ENCODE results near the gene VPS52. TPM values are rescaled to one million over a fixed set of nuclear protein-coding genes. Genes with fewer than 3 reads are reported as not detected.
A peak's percentile ranks its signal among the peaks of the same experiment; 100 is the strongest.

The VPS52 gene
- total and polyA plus RNA-seq, 9 of the 15 experiments (the other 6 are each of a cell fraction or from before 2014, with no cell fraction given): 24.4 to 103 (median 40.2) TPM

DNA sequence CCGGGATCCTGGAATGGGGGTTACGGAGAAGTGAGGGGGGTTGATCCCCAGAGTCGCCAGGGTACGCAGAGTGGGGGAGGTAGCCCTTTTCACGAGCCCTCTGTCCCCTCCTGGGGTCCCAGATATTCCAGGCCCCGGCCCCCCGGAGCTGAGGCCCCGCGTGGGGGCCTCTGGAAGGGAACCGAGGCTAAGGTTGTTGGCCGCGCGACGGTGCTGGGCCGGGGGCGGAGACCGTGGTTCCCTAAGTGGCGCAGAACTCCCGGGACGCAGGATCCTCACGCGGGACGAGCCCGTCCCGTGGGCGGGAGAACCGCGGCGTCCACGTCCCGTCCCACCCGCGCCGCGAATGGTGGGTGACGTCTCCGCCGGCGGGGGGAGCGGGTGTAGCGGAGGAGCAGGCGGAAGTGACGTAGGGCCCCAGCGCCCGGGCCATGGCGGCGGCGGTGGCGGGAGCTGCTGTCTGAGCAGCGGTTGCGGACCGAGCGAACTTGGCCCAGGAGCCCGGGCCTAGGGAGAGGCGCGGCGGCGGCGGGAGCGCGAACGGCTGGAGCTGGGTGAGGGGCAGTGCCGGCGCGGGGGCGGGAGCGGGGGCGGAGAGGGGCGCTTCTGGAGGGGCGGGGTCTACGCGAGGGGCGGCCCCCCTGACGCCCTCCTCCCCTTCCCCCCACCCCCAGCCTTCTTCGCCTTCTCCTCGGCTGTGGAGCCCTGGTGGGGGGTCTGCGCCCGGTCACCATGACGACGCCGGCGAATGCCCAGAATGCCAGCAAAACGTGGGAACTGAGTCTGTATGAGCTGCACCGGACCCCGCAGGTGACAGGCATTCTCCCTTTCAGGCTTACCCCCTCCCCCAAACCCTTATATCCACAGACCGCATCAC, 63.3 kb downstream of the VPS52 start, which contains the start of gene RING1 (continued):
- TF ChIP-seq, protein P1, sequence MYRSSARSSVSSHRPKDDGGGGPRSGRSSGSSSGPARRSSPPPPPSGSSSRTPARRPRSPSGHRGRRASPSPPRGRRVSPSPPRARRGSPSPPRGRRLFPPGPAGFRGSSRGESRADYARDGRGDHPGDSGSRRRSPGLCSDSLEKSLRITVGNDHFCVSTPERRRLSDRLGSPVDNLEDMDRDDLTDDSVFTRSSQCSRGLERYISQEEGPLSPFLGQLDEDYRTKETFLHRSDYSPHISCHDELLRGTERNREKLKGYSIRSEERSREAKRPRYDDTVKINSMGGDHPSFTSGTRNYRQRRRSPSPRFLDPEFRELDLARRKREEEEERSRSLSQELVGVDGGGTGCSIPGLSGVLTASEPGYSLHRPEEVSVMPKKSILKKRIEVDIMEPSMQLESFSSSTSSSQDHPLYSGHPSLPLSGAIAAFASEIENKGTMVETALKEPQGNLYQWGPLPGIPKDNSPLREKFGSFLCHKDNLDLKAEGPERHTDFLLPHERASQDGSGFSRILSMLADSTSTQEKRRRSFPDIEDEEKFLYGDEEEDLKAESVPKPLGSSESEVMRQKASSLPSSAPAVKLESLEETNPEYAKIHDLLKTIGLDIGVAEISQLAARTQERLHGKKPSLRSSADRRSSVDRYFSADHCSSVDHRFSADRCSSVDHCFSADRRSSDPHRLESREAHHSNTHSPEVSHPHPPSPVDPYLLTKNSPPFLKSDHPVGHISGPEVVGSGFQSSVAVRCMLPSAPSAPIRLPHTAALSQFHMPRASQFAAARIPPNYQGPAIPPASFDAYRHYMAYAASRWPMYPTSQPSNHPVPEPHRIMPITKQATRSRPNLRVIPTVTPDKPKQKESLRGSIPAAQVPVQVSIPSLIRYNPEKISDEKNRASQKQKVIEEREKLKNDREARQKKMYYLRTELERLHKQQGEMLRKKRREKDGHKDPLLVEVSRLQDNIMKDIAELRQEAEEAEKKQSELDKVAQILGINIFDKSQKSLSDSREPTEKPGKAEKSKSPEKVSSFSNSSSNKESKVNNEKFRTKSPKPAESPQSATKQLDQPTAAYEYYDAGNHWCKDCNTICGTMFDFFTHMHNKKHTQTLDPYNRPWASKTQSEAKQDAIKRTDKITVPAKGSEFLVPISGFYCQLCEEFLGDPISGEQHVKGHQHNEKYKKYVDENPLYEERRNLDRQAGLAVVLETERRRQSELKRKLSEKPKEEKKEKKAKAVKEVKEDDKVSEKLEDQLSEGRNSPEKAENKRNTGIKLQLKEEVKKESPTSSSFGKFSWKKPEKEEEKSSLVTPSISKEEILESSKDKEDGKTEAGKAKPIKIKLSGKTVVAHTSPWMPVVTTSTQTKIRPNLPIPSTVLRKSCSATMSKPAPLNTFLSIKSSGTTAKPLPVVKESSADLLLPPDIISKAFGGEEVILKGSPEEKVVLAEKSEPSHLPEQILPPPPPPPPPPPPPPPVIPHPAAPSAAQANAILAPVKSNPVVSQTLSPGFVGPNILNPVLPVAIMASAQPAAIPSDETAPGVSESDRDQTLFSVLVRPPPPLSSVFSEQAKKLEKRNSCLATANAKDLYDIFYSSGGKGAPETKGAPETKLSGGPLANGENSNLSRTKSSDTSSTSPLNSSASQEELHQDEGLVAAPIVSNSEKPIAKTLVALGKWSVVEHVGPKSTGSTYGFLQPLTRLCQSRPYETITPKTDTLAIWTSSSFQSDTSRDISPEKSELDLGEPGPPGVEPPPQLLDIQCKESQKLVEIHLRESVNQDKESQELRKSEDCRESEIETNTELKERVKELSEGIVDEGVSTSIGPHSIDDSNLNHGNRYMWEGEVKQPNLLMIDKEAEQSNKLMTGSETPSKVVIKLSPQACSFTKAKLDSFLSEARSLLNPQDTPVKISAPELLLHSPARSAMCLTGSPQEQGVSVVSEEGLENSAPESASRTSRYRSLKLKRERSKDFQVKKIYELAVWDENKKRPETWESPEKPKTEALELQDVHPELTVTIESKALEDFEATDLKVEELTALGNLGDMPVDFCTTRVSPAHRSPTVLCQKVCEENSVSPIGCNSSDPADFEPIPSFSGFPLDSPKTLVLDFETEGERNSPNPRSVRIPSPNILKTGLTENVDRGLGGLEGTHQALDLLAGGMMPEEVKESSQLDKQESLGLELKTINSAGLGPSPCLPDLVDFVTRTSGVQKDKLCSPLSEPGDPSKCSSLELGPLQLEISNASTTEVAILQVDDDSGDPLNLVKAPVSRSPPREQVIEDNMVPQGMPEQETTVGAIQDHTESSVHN (IDR thresholded peaks at IDR 0.05; ENCODE audit: borderline replicate concordance in 1 of 2, low read depth in 1 of 2): no peak
- TF ChIP-seq, protein P2, sequence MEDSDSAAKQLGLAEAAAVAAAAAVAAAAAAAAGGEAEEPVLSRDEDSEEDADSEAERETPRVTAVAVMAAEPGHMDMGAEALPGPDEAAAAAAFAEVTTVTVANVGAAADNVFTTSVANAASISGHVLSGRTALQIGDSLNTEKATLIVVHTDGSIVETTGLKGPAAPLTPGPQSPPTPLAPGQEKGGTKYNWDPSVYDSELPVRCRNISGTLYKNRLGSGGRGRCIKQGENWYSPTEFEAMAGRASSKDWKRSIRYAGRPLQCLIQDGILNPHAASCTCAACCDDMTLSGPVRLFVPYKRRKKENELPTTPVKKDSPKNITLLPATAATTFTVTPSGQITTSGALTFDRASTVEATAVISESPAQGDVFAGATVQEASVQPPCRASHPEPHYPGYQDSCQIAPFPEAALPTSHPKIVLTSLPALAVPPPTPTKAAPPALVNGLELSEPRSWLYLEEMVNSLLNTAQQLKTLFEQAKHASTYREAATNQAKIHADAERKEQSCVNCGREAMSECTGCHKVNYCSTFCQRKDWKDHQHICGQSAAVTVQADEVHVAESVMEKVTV (CRISPR knock-in tag; IDR thresholded peaks at IDR 0.05): no peak
- TF ChIP-seq MXI1 (IDR thresholded peaks at IDR 0.05; ENCODE audit: low read depth, low read length) (no peak), ZNF311 (CRISPR knock-in tag; IDR thresholded peaks at IDR 0.05) (no peak), PHB (CRISPR knock-in tag; IDR thresholded peaks at IDR 0.05) (peak; percentile 69; the same call in 1 of the 2 replicates), NFRKB (IDR thresholded peaks at IDR 0.05; ENCODE audit: low read depth) (0 out of 2 replicates have a peak, but pooled peaks have one; percentile 19), MTA3 (IDR thresholded peaks at IDR 0.05; ENCODE audit: borderline replicate concordance) (peak; percentile 97), ZKSCAN8 (CRISPR knock-in tag; IDR thresholded peaks at IDR 0.05) (no peak), MLX (CRISPR knock-in tag; conservative IDR thresholded peaks at IDR 0.05) (no peak), SMAD2 (IDR thresholded peaks at IDR 0.05; ENCODE audit: low read depth, low read length) (no peak), CBX2 (IDR thresholded peaks at IDR 0.05; ENCODE audit: insufficient read depth, low read length, poor library complexity, severe bottlenecking) (no peak), RBFOX2 (IDR thresholded peaks at IDR 0.05; ENCODE audit: low read depth, low read length) (peak; percentile 97), KAT7 (CRISPR knock-in tag; IDR thresholded peaks at IDR 0.05; ENCODE audit: borderline replicate concordance) (peak; percentile 95)
- TF ChIP-seq, protein P3, sequence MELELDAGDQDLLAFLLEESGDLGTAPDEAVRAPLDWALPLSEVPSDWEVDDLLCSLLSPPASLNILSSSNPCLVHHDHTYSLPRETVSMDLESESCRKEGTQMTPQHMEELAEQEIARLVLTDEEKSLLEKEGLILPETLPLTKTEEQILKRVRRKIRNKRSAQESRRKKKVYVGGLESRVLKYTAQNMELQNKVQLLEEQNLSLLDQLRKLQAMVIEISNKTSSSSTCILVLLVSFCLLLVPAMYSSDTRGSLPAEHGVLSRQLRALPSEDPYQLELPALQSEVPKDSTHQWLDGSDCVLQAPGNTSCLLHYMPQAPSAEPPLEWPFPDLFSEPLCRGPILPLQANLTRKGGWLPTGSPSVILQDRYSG (tag; conservative IDR thresholded peaks at IDR 0.05; ENCODE audit: low read depth): no peak; the same call in 1 of the 2 replicates
